ENCODE measurements around the gene FBRSL1. TPM values are rescaled to one million over a fixed set of nuclear protein-coding genes. Genes with fewer than 3 reads are reported as not detected.

The FBRSL1 gene
- total and polyA plus RNA-seq, 8 donors: 31.1 to 62.5 (median 44.2) TPM

DNA sequence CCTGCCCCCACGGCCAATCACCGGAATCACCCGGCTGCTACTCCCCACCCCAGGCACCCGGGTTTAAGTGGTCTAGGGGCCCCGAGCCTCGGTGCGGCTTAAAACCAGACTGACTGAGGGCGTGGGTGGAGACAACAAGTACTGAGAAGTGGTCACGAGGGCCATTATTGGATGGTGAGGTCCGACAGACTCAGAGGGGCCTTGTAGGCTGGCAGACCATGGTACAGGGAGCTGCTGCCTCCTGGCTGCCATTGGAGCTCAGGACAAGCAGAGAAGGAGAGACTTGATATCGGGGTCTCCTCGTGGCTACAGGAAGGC, 54.1 kb downstream of the FBRSL1 start:
- FAIRE-seq (no peak), ATAC-seq (no peak), DNase-seq (no peak)
- 91 to 92% methylated on average over 12 of the region's 12 CpGs for WGBS, 2 donors
- Histone ChIP-seq H3K36me3 (peaks cover 0 to 7% (median 0%) of the 10 kb centered on the region in 3 donors), H3K4me1 (no peaks in the 10 kb centered on the region), H3K27ac (no peak overlapping the region), H3K9me3 (no peaks in the 10 kb centered on the region), H3K4me3 (no peak overlapping the region), H3K27me3 (no peaks in the 10 kb centered on the region)
- TF ChIP-seq, protein P1, sequence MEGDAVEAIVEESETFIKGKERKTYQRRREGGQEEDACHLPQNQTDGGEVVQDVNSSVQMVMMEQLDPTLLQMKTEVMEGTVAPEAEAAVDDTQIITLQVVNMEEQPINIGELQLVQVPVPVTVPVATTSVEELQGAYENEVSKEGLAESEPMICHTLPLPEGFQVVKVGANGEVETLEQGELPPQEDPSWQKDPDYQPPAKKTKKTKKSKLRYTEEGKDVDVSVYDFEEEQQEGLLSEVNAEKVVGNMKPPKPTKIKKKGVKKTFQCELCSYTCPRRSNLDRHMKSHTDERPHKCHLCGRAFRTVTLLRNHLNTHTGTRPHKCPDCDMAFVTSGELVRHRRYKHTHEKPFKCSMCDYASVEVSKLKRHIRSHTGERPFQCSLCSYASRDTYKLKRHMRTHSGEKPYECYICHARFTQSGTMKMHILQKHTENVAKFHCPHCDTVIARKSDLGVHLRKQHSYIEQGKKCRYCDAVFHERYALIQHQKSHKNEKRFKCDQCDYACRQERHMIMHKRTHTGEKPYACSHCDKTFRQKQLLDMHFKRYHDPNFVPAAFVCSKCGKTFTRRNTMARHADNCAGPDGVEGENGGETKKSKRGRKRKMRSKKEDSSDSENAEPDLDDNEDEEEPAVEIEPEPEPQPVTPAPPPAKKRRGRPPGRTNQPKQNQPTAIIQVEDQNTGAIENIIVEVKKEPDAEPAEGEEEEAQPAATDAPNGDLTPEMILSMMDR (IDR thresholded peaks at IDR 0.05): no peak
- intact Hi-C loops (cut with DNase I): no loop called here

DNA sequence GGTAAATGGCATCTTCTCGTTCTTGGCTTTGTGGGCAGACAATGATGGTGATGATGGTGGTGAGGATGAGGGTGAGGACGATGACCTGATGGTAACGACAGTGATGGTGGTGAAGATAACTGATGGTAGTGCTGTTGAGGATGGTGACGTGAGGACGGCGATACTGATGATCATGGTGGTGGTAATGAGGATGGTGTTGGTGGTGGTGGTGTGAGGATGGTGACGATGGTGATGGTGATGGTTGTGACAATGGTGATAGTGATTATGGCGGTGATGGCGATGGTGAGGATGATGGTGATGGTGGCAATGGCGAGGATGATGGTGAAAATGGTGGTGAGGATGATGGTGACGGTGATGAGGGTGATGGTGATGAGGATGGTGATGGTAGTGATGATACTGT, 54.5 kb downstream of the FBRSL1 start:
- WGBS, 2 donors: 96 to 97% methylated on average over 11 of the region's 11 CpGs
- no peaks in the 10 kb centered on the region for H3K27me3 ChIP-seq
- no peaks in the 10 kb centered on the region for H3K4me1 ChIP-seq
- ATAC-seq: no peak
- DNase-seq: no peak
- H3K27ac ChIP-seq: no peak overlapping the region
- TF ChIP-seq, protein P1 (IDR thresholded peaks at IDR 0.05): no peak
- peaks cover 0 to 7% (median 0%) of the 10 kb centered on the region in 3 donors for H3K36me3 ChIP-seq
- no peak overlapping the region for H3K4me3 ChIP-seq
- intact Hi-C loops (cut with DNase I): no loop called here
- no peaks in the 10 kb centered on the region for H3K9me3 ChIP-seq
- no peak for FAIRE-seq

DNA sequence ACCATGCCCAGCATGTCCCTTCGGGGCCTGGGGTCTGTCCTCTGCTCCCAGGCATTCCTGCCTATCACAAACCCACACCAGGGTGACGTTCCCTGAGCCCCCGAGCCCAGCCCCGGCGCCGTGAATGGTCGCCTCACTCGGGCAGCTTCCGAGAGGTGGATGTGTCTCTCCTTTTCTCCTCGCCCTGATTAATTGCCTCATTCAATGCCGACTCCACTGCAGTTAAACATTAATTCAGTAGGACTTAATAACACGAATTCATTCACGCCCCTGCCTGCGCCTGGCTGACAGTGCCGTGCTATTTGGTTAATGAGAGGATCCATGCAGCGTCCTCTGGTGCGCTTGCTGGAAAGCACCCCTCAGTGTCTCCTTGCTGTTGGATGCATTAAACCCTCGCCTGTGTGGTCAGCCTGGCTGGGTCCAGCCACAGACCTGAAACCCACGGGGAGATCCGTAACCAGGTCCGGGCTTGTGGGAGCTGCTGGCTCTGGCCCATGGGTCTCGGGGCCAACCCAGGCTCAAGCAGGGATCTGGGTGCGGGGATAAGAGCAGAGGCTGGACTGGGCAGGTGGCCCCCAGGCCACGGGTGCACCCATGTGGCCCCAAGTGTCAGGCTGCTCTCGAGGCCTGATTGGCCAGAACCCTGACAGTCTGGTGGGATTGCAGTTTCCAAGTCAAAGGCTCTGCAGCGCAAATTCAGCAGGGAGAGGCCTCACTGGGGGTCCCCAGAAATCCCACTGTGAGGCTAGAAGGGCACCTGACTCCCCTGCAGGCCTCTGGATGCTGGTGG, 55.4 kb downstream of the FBRSL1 start:
- Histone ChIP-seq H3K4me3 (no peak overlapping the region), H3K36me3 (peaks cover 0 to 7% (median 0%) of the 10 kb centered on the region in 3 donors), H3K27me3 (no peaks in the 10 kb centered on the region), H3K4me1 (no peaks in the 10 kb centered on the region), H3K27ac (no peak overlapping the region), H3K9me3 (no peaks in the 10 kb centered on the region)
- ATAC-seq (peak in 3 of 4 donors; percentile 41 to 66 (median 62)), DNase-seq (no peak), FAIRE-seq (no peak)
- intact Hi-C loops (cut with DNase I): no loop called here
- TF ChIP-seq, protein P1 (IDR thresholded peaks at IDR 0.05): no peak
- WGBS, 2 donors: 63 to 70% methylated on average over 26 of the region's 26 CpGs

DNA sequence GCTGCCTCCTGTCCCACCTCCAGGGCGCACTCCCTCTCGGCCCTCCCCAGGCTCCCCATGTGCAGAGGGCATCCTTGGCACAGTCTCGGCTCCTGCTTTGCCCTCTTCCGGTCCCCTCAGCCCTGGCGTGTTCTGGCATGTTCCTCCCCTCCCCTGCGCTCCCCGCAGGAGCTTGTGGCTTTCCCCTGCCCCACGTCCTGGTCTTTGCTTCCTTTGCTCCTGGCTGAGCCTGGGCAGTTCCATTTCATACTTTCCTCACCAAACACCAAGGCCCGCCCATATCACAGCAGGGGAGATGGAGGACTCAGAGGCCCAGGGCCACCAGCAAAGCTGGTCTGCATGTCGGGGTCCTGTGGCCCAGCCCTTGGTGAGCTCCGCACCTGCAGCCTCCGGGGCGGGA, 56.0 kb downstream of the FBRSL1 start:
- H3K4me1 ChIP-seq: no peaks in the 10 kb centered on the region
- intact Hi-C loops (cut with DNase I): no loop called here
- H3K27me3 ChIP-seq: no peaks in the 10 kb centered on the region
- no peak overlapping the region for H3K4me3 ChIP-seq
- DNase-seq: no peak
- H3K9me3 ChIP-seq: no peaks in the 10 kb centered on the region
- WGBS, 2 donors: 95 to 97% methylated on average over 13 of the region's 13 CpGs
- peaks cover 0 to 7% (median 0%) of the 10 kb centered on the region in 3 donors for H3K36me3 ChIP-seq
- FAIRE-seq: no peak
- H3K27ac ChIP-seq: no peak overlapping the region
- no peak for ATAC-seq
- TF ChIP-seq, protein P1 (IDR thresholded peaks at IDR 0.05): no peak

DNA sequence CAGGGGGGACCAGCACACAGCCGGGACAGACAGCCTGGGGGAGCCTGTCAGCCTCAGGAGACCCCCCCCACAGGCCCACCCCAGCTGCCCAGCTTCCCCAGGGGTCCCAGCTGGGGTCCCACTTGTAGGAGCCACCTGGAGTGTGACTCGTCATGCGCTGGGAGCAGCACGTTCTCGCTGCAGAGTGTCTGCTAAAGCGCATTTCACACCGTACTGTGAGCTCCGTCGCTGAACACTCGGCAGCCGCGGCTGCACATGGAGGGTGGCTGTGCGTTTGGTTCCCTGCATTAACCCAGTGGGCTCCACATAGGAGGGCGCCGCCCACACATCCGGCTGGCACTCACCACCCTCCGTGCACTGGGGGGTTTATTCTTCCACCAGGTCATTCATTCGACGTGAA, 56.7 kb downstream of the FBRSL1 start:
- Histone ChIP-seq H3K4me3 (no peak overlapping the region), H3K27me3 (no peaks in the 10 kb centered on the region), H3K36me3 (peaks cover 0 to 7% (median 0%) of the 10 kb centered on the region in 3 donors), H3K9me3 (no peaks in the 10 kb centered on the region), H3K4me1 (no peaks in the 10 kb centered on the region), H3K27ac (no peak overlapping the region)
- no peak for ATAC-seq
- DNase-seq: no peak
- no peak for FAIRE-seq
- TF ChIP-seq, protein P1 (IDR thresholded peaks at IDR 0.05): no peak
- intact Hi-C loops (cut with DNase I): no loop called here
- 94 to 96% methylated on average over 19 of the region's 19 CpGs for WGBS, 2 donors

All from pancreas (tissue), 10 donors.